Osteoblast (primary cell): ENCODE results near the gene UGGT2. TPM values are rescaled to one million over a fixed set of nuclear protein-coding genes. Genes with fewer than 3 reads are reported as not detected.

Experiments used
- DNase-seq: peaks from one replicate; pipeline ENCODE4 v3.0.0; 2011; ENCODE audit warnings: low spot score, mixed read lengths; ENCODE audit not compliant: insufficient read length; ENCODE audit errors: missing footprints
- H2AFZ ChIP-seq: 2 replicates; pipeline ENCODE4 v1.6.0; 2011; ENCODE audit warnings: mild to moderate bottlenecking, low read length
- H3K27ac ChIP-seq: 2 replicates; pipeline ENCODE4 v1.5.1; 2011; ENCODE audit warnings: mild to moderate bottlenecking, low read depth, low read length, moderate library complexity
- H3K27me3 ChIP-seq: 2 replicates; pipeline ENCODE4 v1.6.0; 2012; ENCODE audit warnings: mild to moderate bottlenecking, control low read depth, inconsistent platforms, low read length, moderate library complexity; ENCODE audit not compliant: insufficient read depth
- H3K36me3 ChIP-seq: 2 replicates; pipeline ENCODE4 v1.5.1; 2011; ENCODE audit warnings: mild to moderate bottlenecking, low read length, control low read depth, moderate library complexity; ENCODE audit not compliant: insufficient read depth
- H3K4me1 ChIP-seq: 2 replicates; pipeline ENCODE4 v1.5.1; 2011; ENCODE audit warnings: mild to moderate bottlenecking, low read length, control low read depth, moderate library complexity; ENCODE audit not compliant: insufficient read depth
- H3K4me2 ChIP-seq: 2 replicates; pipeline ENCODE4 v1.6.0; 2011; ENCODE audit warnings: mild to moderate bottlenecking, low read length; ENCODE audit not compliant: insufficient read depth
- H3K4me3 ChIP-seq: fragments of 200-600 bp; sonication (generic); 3 replicates; pipeline ENCODE4 v1.5.1; 2012; ENCODE audit warnings: mild to moderate bottlenecking, low read length, inconsistent platforms; ENCODE audit not compliant: insufficient read depth
- H3K79me2 ChIP-seq: 2 replicates; pipeline ENCODE4 v1.6.0; 2012; ENCODE audit warnings: mild to moderate bottlenecking, low read length, control low read depth, inconsistent platforms; ENCODE audit not compliant: insufficient read depth
- H3K9me3 ChIP-seq: 2 replicates; pipeline ENCODE4 v1.5.1; 2011; ENCODE audit warnings: low read depth, low read length, control low read depth
- H4K20me1 ChIP-seq: 2 replicates; pipeline ENCODE4 v1.6.0; 2012; ENCODE audit warnings: mild to moderate bottlenecking, low read length, control low read depth; ENCODE audit not compliant: insufficient read depth
- CTCF ChIP-seq: IDR thresholded peaks from 2 replicates; pipeline ENCODE4 v1.5.1; 2011; ENCODE audit warnings: mild to moderate bottlenecking, low read depth, low read length, moderate library complexity; ENCODE audit errors: extremely low read depth
- total RNA-seq: library from RNA; depleted of rRNA; stranded (reverse); fragments of >200 nt; gene quantifications from 2 replicates; pipeline ENCODE4 v1.2.3, GENCODE V29; 2012

UGGT2 gene
- total RNA-seq, 1 donor, result 78.2 TPM

GRCh38 chr13:95833126-95833525, 220.1 kb downstream of the UGGT2 start:
- Histone ChIP-seq H3K27me3 (no peaks in the 10 kb centered on the region), H3K36me3 (no peaks in the 10 kb centered on the region), H3K79me2 (no peaks in the 10 kb centered on the region), H3K4me3 (no peak overlapping the region), H3K27ac (no peak overlapping the region), H3K9me3 (no peaks in the 10 kb centered on the region), H2AFZ (no peak overlapping the region), H4K20me1 (no peaks in the 10 kb centered on the region), H3K4me2 (no peak overlapping the region), H3K4me1 (peaks cover 11% of the 10 kb centered on the region)
- no peak for TF ChIP-seq CTCF
- DNase-seq, result no peak

- H3K4me3 ChIP-seq, result no peak overlapping the region
- no peaks in the 10 kb centered on the region for H3K4me1 ChIP-seq
- no peaks in the 10 kb centered on the region for H3K27me3 ChIP-seq
- H3K27ac ChIP-seq, result no peak overlapping the region
- TF ChIP-seq CTCF, result no peak
- H3K79me2 ChIP-seq, result no peaks in the 10 kb centered on the region
- no peaks in the 10 kb centered on the region for H3K9me3 ChIP-seq
- H3K36me3 ChIP-seq, result peaks cover 10% of the 10 kb centered on the region
- H2AFZ ChIP-seq, result no peak overlapping the region
- H4K20me1 ChIP-seq, result no peaks in the 10 kb centered on the region
- no peak for DNase-seq
- H3K4me2 ChIP-seq, result no peak overlapping the region
Observed at GRCh38 chr13:95822303-95822702, 230.9 kb downstream of the UGGT2 start.

DNA sequence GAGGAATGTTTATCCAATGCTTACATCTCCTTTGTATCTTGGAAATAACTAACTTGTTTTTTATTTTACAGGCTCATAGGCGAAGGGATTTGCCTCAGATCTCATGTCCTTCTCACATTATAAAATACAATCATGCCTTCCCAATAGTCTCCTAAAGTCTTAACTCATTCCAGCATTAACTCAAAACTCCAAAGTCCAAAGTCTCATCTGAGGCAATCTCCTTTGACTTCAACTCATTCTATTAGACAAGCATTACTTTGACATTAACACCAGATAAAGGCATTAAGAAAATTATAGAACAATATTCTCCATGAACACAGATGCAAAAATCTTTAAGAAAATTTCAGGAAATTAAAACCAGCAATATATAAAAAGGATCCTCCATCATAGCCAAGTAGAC, 238.7 kb downstream of the UGGT2 start:
- Histone ChIP-seq H3K36me3 (no peaks in the 10 kb centered on the region), H3K9me3 (no peaks in the 10 kb centered on the region), H3K27ac (no peak overlapping the region), H3K4me2 (no peak overlapping the region), H4K20me1 (no peaks in the 10 kb centered on the region), H3K4me1 (no peaks in the 10 kb centered on the region), H3K4me3 (no peak overlapping the region), H3K27me3 (no peaks in the 10 kb centered on the region), H3K79me2 (no peaks in the 10 kb centered on the region), H2AFZ (no peak overlapping the region)
- no peak for TF ChIP-seq CTCF
- no peak for DNase-seq

- no peaks in the 10 kb centered on the region for H4K20me1 ChIP-seq
- H3K27me3 ChIP-seq, result no peaks in the 10 kb centered on the region
- H3K4me1 ChIP-seq, result no peaks in the 10 kb centered on the region
- no peaks in the 10 kb centered on the region for H3K79me2 ChIP-seq
- H3K4me3 ChIP-seq, result no peak overlapping the region
- TF ChIP-seq CTCF, result no peak
- no peak overlapping the region for H2AFZ ChIP-seq
- no peaks in the 10 kb centered on the region for H3K36me3 ChIP-seq
- no peaks in the 10 kb centered on the region for H3K9me3 ChIP-seq
- DNase-seq, result no peak
- no peak overlapping the region for H3K4me2 ChIP-seq
- no peak overlapping the region for H3K27ac ChIP-seq
Observed at GRCh38 chr13:95813139-95813538, 240.1 kb downstream of the UGGT2 start.
